ENCODE data around the gene AMPD1. TPM values are rescaled to one million over a fixed set of nuclear protein-coding genes. Genes with fewer than 3 reads are reported as not detected.

AMPD1 gene
- total RNA-seq, 1 experiment from 2014 or later = not detected

- Histone ChIP-seq H2BK20ac (ENCODE audit: low read depth, low read length, poor library complexity, severe bottlenecking) (no peak overlapping the region), H4K20me1 (ENCODE audit: control insufficient read depth, insufficient read depth, insufficient read length) (no peaks in the 10 kb centered on the region), H4K5ac (ENCODE audit: insufficient read length, low read depth, low read length) (no peak overlapping the region), H3K14ac (ENCODE audit: insufficient read depth, low read length) (no peak overlapping the region), H3K79me1 (ENCODE audit: insufficient read depth, low read depth, low read length, poor library complexity, severe bottlenecking) (no peaks in the 10 kb centered on the region), H3K9ac (ENCODE audit: extremely low read depth, insufficient read length, low read length) (no peak overlapping the region), H2AFZ (ENCODE audit: low read length) (no peak overlapping the region), H4K8ac (replicated peaks; ENCODE audit: insufficient read length, low read depth, low read length) (no peak overlapping the region), H3K79me2 (ENCODE audit: insufficient read depth, low read length) (no peaks in the 10 kb centered on the region), H3K4me2 (ENCODE audit: insufficient read depth, insufficient read length, low read length) (no peak overlapping the region), H3T11ph (ENCODE audit: low read length) (no peak overlapping the region), H2AK5ac (ENCODE audit: insufficient read length, low read length) (no peak overlapping the region), H3K27ac (ENCODE audit: insufficient read length, low read depth, low read length) (no peak overlapping the region), H3K23me2 (ENCODE audit: insufficient read length, low read depth, low read length, poor library complexity, severe bottlenecking) (no peaks in the 10 kb centered on the region), H3K18ac (ENCODE audit: insufficient read length, low read depth, low read length) (no peak overlapping the region), H2BK5ac (ENCODE audit: insufficient read length, low read length) (no peak overlapping the region), H3K23ac (ENCODE audit: insufficient read length, low read depth, low read length) (no peak overlapping the region), H2BK12ac (ENCODE audit: insufficient read length, low read depth, low read length) (no peak overlapping the region), H3K27me3 (ENCODE audit: insufficient read depth, low read length) (no peaks in the 10 kb centered on the region), H4K91ac (ENCODE audit: insufficient read length, low read depth, low read length) (no peak overlapping the region), H2BK15ac (ENCODE audit: low read depth, low read length) (no peak overlapping the region), H3K4me1 (ENCODE audit: insufficient read depth, low read length) (no peaks in the 10 kb centered on the region), H3K56ac (ENCODE audit: insufficient read length, low read depth, low read length) (no peak overlapping the region), H2BK120ac (ENCODE audit: low read depth, low read length, poor library complexity, severe bottlenecking) (no peak overlapping the region), H3K9me3 (ENCODE audit: control insufficient read depth, low read depth, low read length) (no peaks in the 10 kb centered on the region), H3K4ac (ENCODE audit: low read depth, low read length) (no peak overlapping the region)
- no peak overlapping the region for H3K4me3 Mint-ChIP-seq
- DNase-seq = no peak
- H3K9me3 Mint-ChIP-seq = no peaks in the 10 kb centered on the region
- no peak overlapping the region for H3K27ac Mint-ChIP-seq
- H3K36me3 Mint-ChIP-seq (ENCODE audit: insufficient read depth in 1 of 3, low read depth in 3 of 3) = no peaks in the 10 kb centered on the region
- no peaks in the 10 kb centered on the region for H3K4me1 Mint-ChIP-seq
- no CpG with 5 or more reads among the region's 1 CpG for WGBS (ENCODE audit: extremely low coverage, insufficient read length, low lambda C conversion rate)
- TF ChIP-seq, protein P1, sequence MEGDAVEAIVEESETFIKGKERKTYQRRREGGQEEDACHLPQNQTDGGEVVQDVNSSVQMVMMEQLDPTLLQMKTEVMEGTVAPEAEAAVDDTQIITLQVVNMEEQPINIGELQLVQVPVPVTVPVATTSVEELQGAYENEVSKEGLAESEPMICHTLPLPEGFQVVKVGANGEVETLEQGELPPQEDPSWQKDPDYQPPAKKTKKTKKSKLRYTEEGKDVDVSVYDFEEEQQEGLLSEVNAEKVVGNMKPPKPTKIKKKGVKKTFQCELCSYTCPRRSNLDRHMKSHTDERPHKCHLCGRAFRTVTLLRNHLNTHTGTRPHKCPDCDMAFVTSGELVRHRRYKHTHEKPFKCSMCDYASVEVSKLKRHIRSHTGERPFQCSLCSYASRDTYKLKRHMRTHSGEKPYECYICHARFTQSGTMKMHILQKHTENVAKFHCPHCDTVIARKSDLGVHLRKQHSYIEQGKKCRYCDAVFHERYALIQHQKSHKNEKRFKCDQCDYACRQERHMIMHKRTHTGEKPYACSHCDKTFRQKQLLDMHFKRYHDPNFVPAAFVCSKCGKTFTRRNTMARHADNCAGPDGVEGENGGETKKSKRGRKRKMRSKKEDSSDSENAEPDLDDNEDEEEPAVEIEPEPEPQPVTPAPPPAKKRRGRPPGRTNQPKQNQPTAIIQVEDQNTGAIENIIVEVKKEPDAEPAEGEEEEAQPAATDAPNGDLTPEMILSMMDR (conservative IDR thresholded peaks at IDR 0.05) = no peak
- peaks cover 19% of the 10 kb centered on the region for H3K27me3 Mint-ChIP-seq (ENCODE audit: low read depth)
Measured at GRCh38 chr1:114690148-114690547, 5.2 kb downstream of the AMPD1 start.
